Progenitor cell of endocrine pancreas (in vitro differentiated cells): ENCODE measurements around the gene RAD51B. TPM values are rescaled to one million over a fixed set of nuclear protein-coding genes. Genes with fewer than 3 reads are reported as not detected.

Experiments
- DNase-seq: peaks from one replicate; pipeline ENCODE4 v3.0.0; 2021; ENCODE audit warnings: low spot score; ENCODE audit not compliant: unreplicated experiment
- H3K27ac Mint-ChIP-seq: 2 replicates; pipeline ENCODE4 v1.8.0; 2021; ENCODE audit warnings: mild to moderate bottlenecking, moderate library complexity, mixed read lengths
- H3K27me3 Mint-ChIP-seq: 2 replicates; pipeline ENCODE4 v1.8.0; 2021; ENCODE audit warnings: mixed read lengths
- H3K36me3 Mint-ChIP-seq: 2 replicates; pipeline ENCODE4 v1.8.0; 2022; ENCODE audit warnings: mixed read lengths; ENCODE audit not compliant: insufficient read depth
- H3K4me1 Mint-ChIP-seq: 2 replicates; pipeline ENCODE4 v1.8.0; 2021; ENCODE audit warnings: low read depth, mixed read lengths
- H3K4me3 Mint-ChIP-seq: 2 replicates; pipeline ENCODE4 v1.8.0; 2021; ENCODE audit warnings: low read depth, mild to moderate bottlenecking, moderate library complexity, mixed read lengths
- H3K9me3 Mint-ChIP-seq: 2 replicates; pipeline ENCODE4 v1.8.0; 2021; ENCODE audit warnings: low read depth, mixed read lengths
- total RNA-seq: library from RNA; stranded (reverse); gene quantifications from 2 replicates; pipeline ENCODE4 v1.2.1, GENCODE V29; 2021
- TF ChIP-seq, protein P1 (sequence below): fragments of 200-600 bp; sonication (generic); IDR thresholded peaks from one replicate; pipeline ENCODE4 v1.5.0; 2021; ENCODE audit warnings: antibody characterized with exemption, mild to moderate bottlenecking; ENCODE audit not compliant: unreplicated experiment

RAD51B gene
- total RNA-seq, 1 donor from 2014 or later = 24.7 TPM

DNA sequence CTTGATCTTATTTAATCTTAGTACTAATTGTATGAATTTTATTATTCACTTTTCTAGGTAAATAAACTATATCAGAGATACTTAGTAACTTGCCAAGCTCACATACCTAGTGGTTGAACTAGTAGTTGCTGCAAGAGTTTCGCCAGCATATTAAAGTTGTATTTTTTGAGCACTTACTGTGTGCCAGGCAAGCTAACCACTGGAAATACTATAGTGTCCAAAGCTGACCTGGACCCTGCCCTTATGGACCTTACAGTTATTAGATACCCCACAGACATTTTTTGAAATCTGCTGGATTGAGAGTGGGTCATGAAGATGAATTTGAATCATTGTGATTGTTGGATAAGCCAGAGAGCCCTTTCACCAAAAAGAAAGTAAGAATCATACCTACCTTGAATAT lies 125.0 kb downstream of the RAD51B start:
- TF ChIP-seq, protein P1, sequence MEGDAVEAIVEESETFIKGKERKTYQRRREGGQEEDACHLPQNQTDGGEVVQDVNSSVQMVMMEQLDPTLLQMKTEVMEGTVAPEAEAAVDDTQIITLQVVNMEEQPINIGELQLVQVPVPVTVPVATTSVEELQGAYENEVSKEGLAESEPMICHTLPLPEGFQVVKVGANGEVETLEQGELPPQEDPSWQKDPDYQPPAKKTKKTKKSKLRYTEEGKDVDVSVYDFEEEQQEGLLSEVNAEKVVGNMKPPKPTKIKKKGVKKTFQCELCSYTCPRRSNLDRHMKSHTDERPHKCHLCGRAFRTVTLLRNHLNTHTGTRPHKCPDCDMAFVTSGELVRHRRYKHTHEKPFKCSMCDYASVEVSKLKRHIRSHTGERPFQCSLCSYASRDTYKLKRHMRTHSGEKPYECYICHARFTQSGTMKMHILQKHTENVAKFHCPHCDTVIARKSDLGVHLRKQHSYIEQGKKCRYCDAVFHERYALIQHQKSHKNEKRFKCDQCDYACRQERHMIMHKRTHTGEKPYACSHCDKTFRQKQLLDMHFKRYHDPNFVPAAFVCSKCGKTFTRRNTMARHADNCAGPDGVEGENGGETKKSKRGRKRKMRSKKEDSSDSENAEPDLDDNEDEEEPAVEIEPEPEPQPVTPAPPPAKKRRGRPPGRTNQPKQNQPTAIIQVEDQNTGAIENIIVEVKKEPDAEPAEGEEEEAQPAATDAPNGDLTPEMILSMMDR = no peak
- DNase-seq = no peak
- peaks cover 9% of the 10 kb centered on the region for H3K9me3 Mint-ChIP-seq
- H3K27me3 Mint-ChIP-seq = no peaks in the 10 kb centered on the region
- H3K4me3 Mint-ChIP-seq = no peak overlapping the region
- H3K36me3 Mint-ChIP-seq = peaks cover 10% of the 10 kb centered on the region
- H3K4me1 Mint-ChIP-seq = peaks cover 42% of the 10 kb centered on the region
- peak overlapping the region; percentile 74 for H3K27ac Mint-ChIP-seq

DNA sequence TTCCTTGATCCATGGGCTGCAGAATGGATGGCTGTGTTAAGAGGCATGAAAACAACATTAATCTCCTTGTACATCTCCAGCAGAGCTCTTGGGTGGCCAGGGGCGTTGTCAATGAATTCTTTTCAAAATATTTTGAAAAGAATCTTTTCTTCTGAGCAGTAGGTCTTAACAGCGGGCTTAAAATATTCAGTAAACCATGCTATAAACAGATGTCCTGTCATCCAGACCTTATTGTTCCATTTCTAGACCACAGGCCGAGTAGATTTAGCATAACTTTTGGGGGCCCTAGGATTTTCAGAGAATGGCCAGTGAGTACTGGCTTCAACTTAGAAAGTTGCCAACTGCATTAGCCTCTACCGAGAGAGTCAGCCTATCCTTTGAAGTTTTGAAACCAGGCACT lies 130.2 kb downstream of the RAD51B start:
- Mint-ChIP-seq H3K9me3 (peaks cover 16% of the 10 kb centered on the region), H3K36me3 (peaks cover 12% of the 10 kb centered on the region), H3K4me1 (peaks cover 11% of the 10 kb centered on the region), H3K27ac (no peak overlapping the region), H3K4me3 (no peak overlapping the region), H3K27me3 (no peaks in the 10 kb centered on the region)
- DNase-seq = no peak
- TF ChIP-seq, protein P1 = no peak

DNA sequence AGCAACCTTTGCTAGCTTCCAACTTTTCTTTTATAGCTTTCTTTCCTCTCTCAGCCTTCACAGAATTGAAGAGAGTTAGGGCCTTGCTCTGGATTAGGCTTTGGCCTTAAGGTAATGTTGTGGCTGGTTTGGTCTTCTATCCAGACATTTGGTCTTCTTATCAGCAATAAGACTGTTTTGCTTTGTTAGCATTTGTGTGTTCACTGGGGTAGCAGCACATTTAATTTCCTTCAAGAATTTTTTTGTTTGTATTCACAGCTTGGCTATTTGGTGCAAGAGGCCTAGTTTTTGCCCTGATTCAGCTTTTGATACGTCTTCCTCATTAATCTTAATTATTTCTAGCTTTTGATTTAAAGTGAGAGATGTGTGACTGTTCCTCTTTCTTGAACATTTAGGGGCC lies 130.8 kb downstream of the RAD51B start:
- H3K4me3 Mint-ChIP-seq = no peak overlapping the region
- peaks cover 16% of the 10 kb centered on the region for H3K9me3 Mint-ChIP-seq
- H3K36me3 Mint-ChIP-seq = peaks cover 12% of the 10 kb centered on the region
- peaks cover 10% of the 10 kb centered on the region for H3K4me1 Mint-ChIP-seq
- no peak for DNase-seq
- no peaks in the 10 kb centered on the region for H3K27me3 Mint-ChIP-seq
- peak overlapping the region; percentile 46 for H3K27ac Mint-ChIP-seq
- TF ChIP-seq, protein P1 = no peak

DNA sequence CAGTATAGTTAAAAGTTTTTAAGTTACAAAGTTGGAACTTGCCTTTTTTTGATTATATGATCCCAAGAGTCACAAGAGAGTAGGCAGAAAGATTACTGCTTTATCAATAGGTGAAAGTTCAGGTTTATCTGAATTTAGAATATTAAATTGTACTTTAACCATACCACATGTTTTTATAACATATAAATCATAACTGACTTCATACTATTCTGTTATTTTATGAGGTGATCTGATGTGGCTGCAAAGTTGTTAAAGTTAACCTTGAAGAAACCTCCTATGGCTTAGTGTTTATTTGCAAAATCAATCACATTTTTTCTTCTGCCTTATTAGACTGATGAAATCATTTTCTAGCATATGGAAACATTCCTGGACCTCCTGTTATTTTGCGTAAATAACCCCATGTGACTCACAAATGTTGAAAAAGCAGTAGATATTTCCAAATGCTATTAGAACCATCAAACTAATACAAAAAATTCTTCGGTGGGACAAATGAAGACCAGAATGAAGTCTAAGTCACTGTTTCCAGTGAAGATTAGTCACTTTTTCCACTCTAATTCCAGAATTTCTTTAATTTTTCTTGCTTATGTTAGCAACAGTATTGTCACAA lies 132.1 kb downstream of the RAD51B start:
- Mint-ChIP-seq H3K27me3 (no peaks in the 10 kb centered on the region), H3K27ac (no peak overlapping the region), H3K36me3 (peaks cover 12% of the 10 kb centered on the region), H3K4me3 (no peak overlapping the region), H3K9me3 (peaks cover 16% of the 10 kb centered on the region), H3K4me1 (peaks cover 10% of the 10 kb centered on the region)
- TF ChIP-seq, protein P1 = no peak
- DNase-seq = no peak

DNA sequence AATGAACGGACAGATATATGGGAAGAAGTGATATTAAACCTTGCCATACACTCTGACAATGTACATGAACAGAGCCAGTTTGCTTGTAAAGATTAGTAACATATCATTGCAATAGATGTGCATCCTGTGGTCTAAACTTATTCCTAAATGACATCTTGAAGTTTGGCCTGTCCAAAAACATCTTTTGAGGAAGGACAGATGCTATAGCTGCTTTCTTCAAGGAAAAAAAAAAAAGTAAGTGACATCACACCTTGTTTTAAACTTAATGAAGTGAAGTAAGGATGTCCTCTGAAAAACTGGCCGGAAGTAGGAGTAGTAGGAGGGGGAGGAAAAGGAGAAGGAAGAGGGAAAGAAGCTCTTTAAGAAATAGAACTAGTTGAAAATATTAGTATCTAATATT lies 132.8 kb downstream of the RAD51B start:
- Mint-ChIP-seq H3K27me3 (no peaks in the 10 kb centered on the region), H3K9me3 (peaks cover 16% of the 10 kb centered on the region), H3K4me1 (peaks cover 10% of the 10 kb centered on the region), H3K4me3 (no peak overlapping the region), H3K27ac (no peak overlapping the region), H3K36me3 (peaks cover 12% of the 10 kb centered on the region)
- TF ChIP-seq, protein P1 = no peak
- DNase-seq = no peak
